ENCODE measurements around the gene ARHGEF11.
A peak's percentile ranks its signal among the peaks of the same experiment; 100 is the strongest.

Gene ARHGEF11

GRCh38 chr1:157030728-157031127 is 14.8 kb downstream of the ARHGEF11 start:
- WGBS, result 97% methylated on average over 2 of the region's 2 CpGs

GRCh38 chr1:157028674-157029073 is 16.9 kb downstream of the ARHGEF11 start:
- Histone ChIP-seq H2AFZ (ENCODE audit: low read depth, low read length) (no peak overlapping the region), H3K27ac (ENCODE audit: low read length, poor library complexity, severe bottlenecking) (no peak overlapping the region), H3K4me3 (ENCODE audit: insufficient read depth in 1 of 2, low read depth in 1 of 2, low read length in 2 of 2) (no peak overlapping the region), H3K14ac (ENCODE audit: low read length in 2 of 2) (no peak overlapping the region), H4K8ac (ENCODE audit: low read length) (no peak overlapping the region), H4K91ac (ENCODE audit: low read length) (no peak overlapping the region), H3K27me3 (ENCODE audit: control insufficient read depth in 1 of 2, insufficient read depth in 1 of 2, low read length in 2 of 2) (no peaks in the 10 kb centered on the region), H2BK5ac (ENCODE audit: low read depth, low read length, poor library complexity, severe bottlenecking) (no peak overlapping the region), H3K9me3 (ENCODE audit: control insufficient read depth, low read length) (no peaks in the 10 kb centered on the region), H3K18ac (ENCODE audit: low read depth in 1 of 2, low read length in 2 of 2) (no peak overlapping the region), H2BK15ac (ENCODE audit: low read depth, poor library complexity, severe bottlenecking) (no peak overlapping the region), H2AK5ac (ENCODE audit: low read length, severe bottlenecking) (no peak overlapping the region), H2BK120ac (ENCODE audit: low read depth, low read length) (no peak overlapping the region), H3K36me3 (ENCODE audit: control insufficient read depth in 1 of 2, insufficient read depth in 2 of 2, low read depth in 1 of 2, low read length in 2 of 2) (peaks cover 0 to 8% of the 10 kb centered on the region in 2 experiments), H3K4me2 (ENCODE audit: low read length, poor library complexity, severe bottlenecking) (no peak overlapping the region), H2BK12ac (ENCODE audit: low read length in 2 of 2) (no peak overlapping the region), H3K4me1 (ENCODE audit: control insufficient read depth, insufficient read depth, low read depth, low read length) (no peaks in the 10 kb centered on the region), H3K23ac (ENCODE audit: low read length in 2 of 2) (no peak overlapping the region), H3K9ac (ENCODE audit: low read length) (no peak overlapping the region), H3K4ac (ENCODE audit: low read depth in 1 of 2, low read length in 2 of 2) (no peak overlapping the region), H3K79me1 (replicated peaks; ENCODE audit: low read length, poor library complexity, severe bottlenecking) (peaks cover 33% of the 10 kb centered on the region)
- DNase-seq, result no peak
- 100% methylated on average over 2 of the region's 4 CpGs for WGBS

More at GRCh38 chr1:157030728-157031127, 14.8 kb downstream of the ARHGEF11 start:
- H3K27me3 ChIP-seq (ENCODE audit: control insufficient read depth in 1 of 2, insufficient read depth in 1 of 2, low read length in 2 of 2), result no peaks in the 10 kb centered on the region
- peaks cover 0 to 8% of the 10 kb centered on the region in 2 experiments for H3K36me3 ChIP-seq (ENCODE audit: control insufficient read depth in 1 of 2, insufficient read depth in 2 of 2, low read depth in 1 of 2, low read length in 2 of 2)
- H2BK12ac ChIP-seq (ENCODE audit: low read length in 2 of 2), result no peak overlapping the region
- no peak overlapping the region for H3K18ac ChIP-seq (ENCODE audit: low read depth in 1 of 2, low read length in 2 of 2)
- no peak overlapping the region for H2BK5ac ChIP-seq (ENCODE audit: low read depth, low read length, poor library complexity, severe bottlenecking)
- H2BK15ac ChIP-seq (ENCODE audit: low read depth, poor library complexity, severe bottlenecking), result no peak overlapping the region
- H4K8ac ChIP-seq (ENCODE audit: low read length), result no peak overlapping the region
- no peak overlapping the region for H3K23ac ChIP-seq (ENCODE audit: low read length in 2 of 2)
- no peak overlapping the region for H2BK120ac ChIP-seq (ENCODE audit: low read depth, low read length)
- H3K9me3 ChIP-seq (ENCODE audit: control insufficient read depth, low read length), result no peaks in the 10 kb centered on the region
- H3K4me1 ChIP-seq (ENCODE audit: control insufficient read depth, insufficient read depth, low read depth, low read length), result no peaks in the 10 kb centered on the region
- peaks cover 36% of the 10 kb centered on the region for H3K79me1 ChIP-seq (replicated peaks; ENCODE audit: low read length, poor library complexity, severe bottlenecking)
- H3K4ac ChIP-seq (ENCODE audit: low read depth in 1 of 2, low read length in 2 of 2), result no peak overlapping the region
- no peak overlapping the region for H3K27ac ChIP-seq (ENCODE audit: low read length, poor library complexity, severe bottlenecking)
- no peak overlapping the region for H3K4me3 ChIP-seq (ENCODE audit: insufficient read depth in 1 of 2, low read depth in 1 of 2, low read length in 2 of 2)
- H2AFZ ChIP-seq (ENCODE audit: low read depth, low read length), result no peak overlapping the region
- H3K4me2 ChIP-seq (ENCODE audit: low read length, poor library complexity, severe bottlenecking), result no peak overlapping the region
- DNase-seq, result no peak
- no peak overlapping the region for H3K14ac ChIP-seq (ENCODE audit: low read length in 2 of 2)
- H3K9ac ChIP-seq (ENCODE audit: low read length), result no peak overlapping the region
- no peak overlapping the region for H4K91ac ChIP-seq (ENCODE audit: low read length)
- H2AK5ac ChIP-seq (ENCODE audit: low read length, severe bottlenecking), result no peak overlapping the region

- Histone ChIP-seq H3K27me3 (ENCODE audit: control insufficient read depth in 1 of 2, insufficient read depth in 1 of 2, low read length in 2 of 2) (no peaks in the 10 kb centered on the region), H2BK15ac (ENCODE audit: low read depth, poor library complexity, severe bottlenecking) (no peak overlapping the region), H3K9ac (ENCODE audit: low read length) (peak overlapping the region; percentile 58), H3K4ac (ENCODE audit: low read depth in 1 of 2, low read length in 2 of 2) (no peak overlapping the region), H3K36me3 (ENCODE audit: control insufficient read depth in 1 of 2, insufficient read depth in 2 of 2, low read depth in 1 of 2, low read length in 2 of 2) (no peaks in the 10 kb centered on the region), H2BK120ac (ENCODE audit: low read depth, low read length) (no peak overlapping the region), H4K8ac (ENCODE audit: low read length) (no peak overlapping the region), H3K18ac (ENCODE audit: low read depth in 1 of 2, low read length in 2 of 2) (no peak overlapping the region), H3K23ac (ENCODE audit: low read length in 2 of 2) (no peak overlapping the region), H2AFZ (ENCODE audit: low read depth, low read length) (no peak overlapping the region), H4K91ac (ENCODE audit: low read length) (no peak overlapping the region), H3K4me2 (ENCODE audit: low read length, poor library complexity, severe bottlenecking) (no peak overlapping the region), H2AK5ac (ENCODE audit: low read length, severe bottlenecking) (no peak overlapping the region), H2BK5ac (ENCODE audit: low read depth, low read length, poor library complexity, severe bottlenecking) (no peak overlapping the region), H2BK12ac (ENCODE audit: low read length in 2 of 2) (no peak overlapping the region), H3K9me3 (ENCODE audit: control insufficient read depth, low read length) (peaks cover 14% of the 10 kb centered on the region), H3K14ac (ENCODE audit: low read length in 2 of 2) (no peak overlapping the region), H3K79me1 (replicated peaks; ENCODE audit: low read length, poor library complexity, severe bottlenecking) (peaks cover 17% of the 10 kb centered on the region), H3K4me1 (ENCODE audit: control insufficient read depth, insufficient read depth, low read depth, low read length) (no peaks in the 10 kb centered on the region), H3K4me3 (ENCODE audit: insufficient read depth in 1 of 2, low read depth in 1 of 2, low read length in 2 of 2) (no peak overlapping the region), H3K27ac (ENCODE audit: low read length, poor library complexity, severe bottlenecking) (no peak overlapping the region)
- WGBS, result over 99% methylated on average over 2 of the region's 2 CpGs
- DNase-seq, result no peak
Measured at GRCh38 chr1:157025856-157026255, 19.7 kb downstream of the ARHGEF11 start.

- 97% methylated on average over 3 of the region's 3 CpGs for WGBS
- Histone ChIP-seq H3K9me3 (ENCODE audit: control insufficient read depth, low read length) (peaks cover 15% of the 10 kb centered on the region), H3K79me1 (replicated peaks; ENCODE audit: low read length, poor library complexity, severe bottlenecking) (peaks cover 17% of the 10 kb centered on the region), H3K14ac (ENCODE audit: low read length in 2 of 2) (no peak overlapping the region), H2BK5ac (ENCODE audit: low read depth, low read length, poor library complexity, severe bottlenecking) (no peak overlapping the region), H3K27ac (ENCODE audit: low read length, poor library complexity, severe bottlenecking) (no peak overlapping the region), H3K9ac (ENCODE audit: low read length) (peak overlapping the region; percentile 43), H3K4ac (ENCODE audit: low read depth in 1 of 2, low read length in 2 of 2) (no peak overlapping the region), H2BK120ac (ENCODE audit: low read depth, low read length) (no peak overlapping the region), H3K18ac (ENCODE audit: low read depth in 1 of 2, low read length in 2 of 2) (no peak overlapping the region), H3K4me2 (ENCODE audit: low read length, poor library complexity, severe bottlenecking) (no peak overlapping the region), H4K91ac (ENCODE audit: low read length) (no peak overlapping the region), H3K27me3 (ENCODE audit: control insufficient read depth in 1 of 2, insufficient read depth in 1 of 2, low read length in 2 of 2) (no peaks in the 10 kb centered on the region), H3K36me3 (ENCODE audit: control insufficient read depth in 1 of 2, insufficient read depth in 2 of 2, low read depth in 1 of 2, low read length in 2 of 2) (no peaks in the 10 kb centered on the region), H3K4me3 (ENCODE audit: insufficient read depth in 1 of 2, low read depth in 1 of 2, low read length in 2 of 2) (no peak overlapping the region), H2AK5ac (ENCODE audit: low read length, severe bottlenecking) (no peak overlapping the region), H3K23ac (ENCODE audit: low read length in 2 of 2) (no peak overlapping the region), H4K8ac (ENCODE audit: low read length) (no peak overlapping the region), H2BK15ac (ENCODE audit: low read depth, poor library complexity, severe bottlenecking) (no peak overlapping the region), H2BK12ac (ENCODE audit: low read length in 2 of 2) (no peak overlapping the region), H3K4me1 (ENCODE audit: control insufficient read depth, insufficient read depth, low read depth, low read length) (no peaks in the 10 kb centered on the region), H2AFZ (ENCODE audit: low read depth, low read length) (no peak overlapping the region)
- no peak for DNase-seq
Measured at GRCh38 chr1:157025385-157025784, 20.2 kb downstream of the ARHGEF11 start.
